ENCODE measurements around the gene ITSN1. TPM values are rescaled to one million over a fixed set of nuclear protein-coding genes. Genes with fewer than 3 reads are reported as not detected.

ITSN1 gene
- total RNA-seq, 1 experiment from 2014 or later = 50.3 TPM

DNA sequence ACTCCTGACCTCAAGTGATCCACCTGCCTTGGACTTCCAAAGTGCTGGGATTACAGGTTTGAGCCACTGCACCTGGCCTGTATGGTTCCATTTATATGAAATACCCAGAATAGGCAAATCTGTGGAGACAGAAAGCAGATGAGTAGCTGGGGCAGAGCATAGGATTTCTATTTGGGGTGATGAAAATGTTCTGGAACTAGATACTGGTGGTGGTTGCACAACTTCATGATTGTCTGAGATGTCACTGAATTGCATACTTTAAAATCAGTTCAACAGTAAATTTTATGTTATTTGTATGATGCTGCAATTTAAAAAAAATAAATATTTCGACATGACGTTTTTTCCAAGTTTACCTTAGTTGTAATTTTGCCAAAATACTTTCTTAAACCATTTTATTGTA, 23.9 kb downstream of the ITSN1 start:
- TF ChIP-seq POLR2AphosphoS5 (IDR thresholded peaks at IDR 0.05; ENCODE audit: low read depth, low read length) = no peak
- intact Hi-C loops (cut with micrococcal nuclease; ENCODE audit: unreplicated experiment) = no loop called here
- ChIA-PET CTCF (interaction anchor here (0.5 to 0.6 kb wide), 2 partner anchors 50 to 110 kb away, joined by 3 to 6 read pairs; no protein-coding TSS in a partner anchor), POLR2A (no interaction called here)
- no peaks in the 10 kb centered on the region for H3K27me3 ChIP-seq (ENCODE audit: control insufficient read depth, insufficient read depth, low read length)
- DNase-seq (ENCODE audit: low read depth, low spot score) (no peak), ATAC-seq (no peak)
- H3K27ac ChIP-seq (ENCODE audit: low read length) = no peak overlapping the region
- no peaks in the 10 kb centered on the region for H3K9me3 ChIP-seq (ENCODE audit: control insufficient read depth, insufficient read depth, low read depth, low read length)
- H3K36me3 ChIP-seq (ENCODE audit: control insufficient read depth, insufficient read depth, low read length) = no peaks in the 10 kb centered on the region; the same call in 1 of the 2 replicates
- no peak overlapping the region for H3K4me3 ChIP-seq (ENCODE audit: low read depth in 2 of 2, low read length in 2 of 2)
- H3K4me1 ChIP-seq (ENCODE audit: control insufficient read depth, insufficient read depth, low read length) = peaks cover 9% of the 10 kb centered on the region
- BruUV-seq (replicated peaks) = no TSS peak
- in situ Hi-C loops (cut with HindIII; ENCODE audit: low pct_unique_long_range_greater_than_20kb, low sequenced_read_pairs) = no loop called here

DNA sequence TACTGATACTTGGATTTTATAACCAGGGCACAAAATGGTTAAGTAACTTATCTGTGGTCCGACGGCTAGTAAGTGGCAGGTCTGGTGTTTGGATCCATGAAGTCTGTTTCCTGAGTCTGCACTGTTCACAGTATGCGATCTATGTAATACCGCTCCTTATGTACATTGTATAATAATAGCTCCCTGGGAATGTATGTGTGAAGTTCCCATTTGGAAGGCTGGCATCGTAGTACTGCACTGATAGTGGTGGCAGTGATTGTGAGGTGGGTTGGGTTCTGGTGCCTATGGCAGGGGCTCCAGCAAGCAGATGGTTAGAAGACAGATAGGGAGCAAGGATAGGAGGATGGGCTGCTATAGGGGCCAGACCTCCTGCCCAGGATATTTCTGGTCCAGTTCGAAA, 25.3 kb downstream of the ITSN1 start:
- H3K4me3 ChIP-seq (ENCODE audit: low read depth in 2 of 2, low read length in 2 of 2) = no peak overlapping the region
- CTCF ChIA-PET = no interaction called here
- intact Hi-C loops (cut with micrococcal nuclease; ENCODE audit: unreplicated experiment) = no loop called here
- ATAC-seq (0 out of 2 replicates have a peak, but pooled peaks have one; percentile 60), DNase-seq (ENCODE audit: low read depth, low spot score) (no peak)
- H3K4me1 ChIP-seq (ENCODE audit: control insufficient read depth, insufficient read depth, low read length) = peaks cover 9% of the 10 kb centered on the region
- BruUV-seq (replicated peaks) = no TSS peak
- TF ChIP-seq, protein P1, sequence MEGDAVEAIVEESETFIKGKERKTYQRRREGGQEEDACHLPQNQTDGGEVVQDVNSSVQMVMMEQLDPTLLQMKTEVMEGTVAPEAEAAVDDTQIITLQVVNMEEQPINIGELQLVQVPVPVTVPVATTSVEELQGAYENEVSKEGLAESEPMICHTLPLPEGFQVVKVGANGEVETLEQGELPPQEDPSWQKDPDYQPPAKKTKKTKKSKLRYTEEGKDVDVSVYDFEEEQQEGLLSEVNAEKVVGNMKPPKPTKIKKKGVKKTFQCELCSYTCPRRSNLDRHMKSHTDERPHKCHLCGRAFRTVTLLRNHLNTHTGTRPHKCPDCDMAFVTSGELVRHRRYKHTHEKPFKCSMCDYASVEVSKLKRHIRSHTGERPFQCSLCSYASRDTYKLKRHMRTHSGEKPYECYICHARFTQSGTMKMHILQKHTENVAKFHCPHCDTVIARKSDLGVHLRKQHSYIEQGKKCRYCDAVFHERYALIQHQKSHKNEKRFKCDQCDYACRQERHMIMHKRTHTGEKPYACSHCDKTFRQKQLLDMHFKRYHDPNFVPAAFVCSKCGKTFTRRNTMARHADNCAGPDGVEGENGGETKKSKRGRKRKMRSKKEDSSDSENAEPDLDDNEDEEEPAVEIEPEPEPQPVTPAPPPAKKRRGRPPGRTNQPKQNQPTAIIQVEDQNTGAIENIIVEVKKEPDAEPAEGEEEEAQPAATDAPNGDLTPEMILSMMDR (IDR thresholded peaks at IDR 0.05) = no peak
- no peak for TF ChIP-seq SIN3A (IDR thresholded peaks at IDR 0.05; ENCODE audit: borderline replicate concordance, insufficient read depth, low read depth, low read length)
- TF ChIP-seq TCF7L2 (IDR thresholded peaks at IDR 0.05; ENCODE audit: low read depth, low read length) = no peak
- TF ChIP-seq POLR2AphosphoS5 (IDR thresholded peaks at IDR 0.05; ENCODE audit: low read depth, low read length) = no peak
- TF ChIP-seq, protein P2, sequence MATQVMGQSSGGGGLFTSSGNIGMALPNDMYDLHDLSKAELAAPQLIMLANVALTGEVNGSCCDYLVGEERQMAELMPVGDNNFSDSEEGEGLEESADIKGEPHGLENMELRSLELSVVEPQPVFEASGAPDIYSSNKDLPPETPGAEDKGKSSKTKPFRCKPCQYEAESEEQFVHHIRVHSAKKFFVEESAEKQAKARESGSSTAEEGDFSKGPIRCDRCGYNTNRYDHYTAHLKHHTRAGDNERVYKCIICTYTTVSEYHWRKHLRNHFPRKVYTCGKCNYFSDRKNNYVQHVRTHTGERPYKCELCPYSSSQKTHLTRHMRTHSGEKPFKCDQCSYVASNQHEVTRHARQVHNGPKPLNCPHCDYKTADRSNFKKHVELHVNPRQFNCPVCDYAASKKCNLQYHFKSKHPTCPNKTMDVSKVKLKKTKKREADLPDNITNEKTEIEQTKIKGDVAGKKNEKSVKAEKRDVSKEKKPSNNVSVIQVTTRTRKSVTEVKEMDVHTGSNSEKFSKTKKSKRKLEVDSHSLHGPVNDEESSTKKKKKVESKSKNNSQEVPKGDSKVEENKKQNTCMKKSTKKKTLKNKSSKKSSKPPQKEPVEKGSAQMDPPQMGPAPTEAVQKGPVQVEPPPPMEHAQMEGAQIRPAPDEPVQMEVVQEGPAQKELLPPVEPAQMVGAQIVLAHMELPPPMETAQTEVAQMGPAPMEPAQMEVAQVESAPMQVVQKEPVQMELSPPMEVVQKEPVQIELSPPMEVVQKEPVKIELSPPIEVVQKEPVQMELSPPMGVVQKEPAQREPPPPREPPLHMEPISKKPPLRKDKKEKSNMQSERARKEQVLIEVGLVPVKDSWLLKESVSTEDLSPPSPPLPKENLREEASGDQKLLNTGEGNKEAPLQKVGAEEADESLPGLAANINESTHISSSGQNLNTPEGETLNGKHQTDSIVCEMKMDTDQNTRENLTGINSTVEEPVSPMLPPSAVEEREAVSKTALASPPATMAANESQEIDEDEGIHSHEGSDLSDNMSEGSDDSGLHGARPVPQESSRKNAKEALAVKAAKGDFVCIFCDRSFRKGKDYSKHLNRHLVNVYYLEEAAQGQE (IDR thresholded peaks at IDR 0.05; ENCODE audit: insufficient read depth in 1 of 2, low read depth in 2 of 2, low read length in 1 of 2) = no peak
- no peak overlapping the region for H3K27ac ChIP-seq (ENCODE audit: low read length)
- no peaks in the 10 kb centered on the region; the same call in 1 of the 2 replicates for H3K36me3 ChIP-seq (ENCODE audit: control insufficient read depth, insufficient read depth, low read length)
- no peaks in the 10 kb centered on the region for H3K27me3 ChIP-seq (ENCODE audit: control insufficient read depth, insufficient read depth, low read length)
- H3K9me3 ChIP-seq (ENCODE audit: control insufficient read depth, insufficient read depth, low read depth, low read length) = no peaks in the 10 kb centered on the region
- POLR2A ChIA-PET = no interaction called here
- in situ Hi-C loops (cut with HindIII; ENCODE audit: low pct_unique_long_range_greater_than_20kb, low sequenced_read_pairs) = no loop called here

DNA sequence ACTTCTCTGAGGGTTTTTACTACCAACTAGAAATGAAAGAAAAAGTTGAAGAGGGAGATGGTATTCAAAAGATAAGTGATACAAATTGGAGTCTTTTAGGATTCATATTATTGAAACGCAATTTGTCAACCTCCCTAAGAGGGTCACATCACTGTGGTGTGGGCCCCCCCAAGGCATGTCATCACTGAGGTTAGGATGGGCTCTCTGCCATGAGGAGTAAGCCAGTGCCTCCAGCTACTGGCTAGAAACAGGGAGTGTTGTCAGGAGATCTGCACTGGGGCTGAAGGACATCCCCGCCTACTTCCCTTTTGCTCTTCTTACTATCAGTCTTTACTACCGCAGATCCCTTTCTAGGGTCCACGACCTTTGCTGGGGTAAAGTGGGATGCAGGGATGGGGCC, 25.9 kb downstream of the ITSN1 start:
- H3K36me3 ChIP-seq (ENCODE audit: control insufficient read depth, insufficient read depth, low read length) = no peaks in the 10 kb centered on the region; the same call in 1 of the 2 replicates
- ATAC-seq (no peak), DNase-seq (ENCODE audit: low read depth, low spot score) (no peak)
- ChIA-PET POLR2A (no interaction called here), CTCF (no interaction called here)
- no peak overlapping the region for H3K27ac ChIP-seq (ENCODE audit: low read length)
- H3K4me3 ChIP-seq (ENCODE audit: low read depth in 2 of 2, low read length in 2 of 2) = no peak overlapping the region
- in situ Hi-C loops (cut with HindIII; ENCODE audit: low pct_unique_long_range_greater_than_20kb, low sequenced_read_pairs) = no loop called here
- no peaks in the 10 kb centered on the region for H3K9me3 ChIP-seq (ENCODE audit: control insufficient read depth, insufficient read depth, low read depth, low read length)
- TF ChIP-seq, protein P1 (IDR thresholded peaks at IDR 0.05) = no peak
- TF ChIP-seq POLR2AphosphoS5 (IDR thresholded peaks at IDR 0.05; ENCODE audit: low read depth, low read length) = no peak
- TF ChIP-seq, protein P2 (IDR thresholded peaks at IDR 0.05; ENCODE audit: insufficient read depth in 1 of 2, low read depth in 2 of 2, low read length in 1 of 2) = no peak
- TF ChIP-seq SIN3A (IDR thresholded peaks at IDR 0.05; ENCODE audit: borderline replicate concordance, insufficient read depth, low read depth, low read length) = no peak
- no peak for TF ChIP-seq TCF7L2 (IDR thresholded peaks at IDR 0.05; ENCODE audit: low read depth, low read length)
- H3K4me1 ChIP-seq (ENCODE audit: control insufficient read depth, insufficient read depth, low read length) = peaks cover 9% of the 10 kb centered on the region
- BruUV-seq (replicated peaks) = no TSS peak
- H3K27me3 ChIP-seq (ENCODE audit: control insufficient read depth, insufficient read depth, low read length) = no peaks in the 10 kb centered on the region
- intact Hi-C loops (cut with micrococcal nuclease; ENCODE audit: unreplicated experiment) = no loop called here
